ENCODE results near the gene ENHO.
"Not testable (repeated sequence)": the region's sequence is repeated elsewhere in the genome, so short reads cannot be mapped to it uniquely, and the experiment has no call there.

Gene ENHO

DNA sequence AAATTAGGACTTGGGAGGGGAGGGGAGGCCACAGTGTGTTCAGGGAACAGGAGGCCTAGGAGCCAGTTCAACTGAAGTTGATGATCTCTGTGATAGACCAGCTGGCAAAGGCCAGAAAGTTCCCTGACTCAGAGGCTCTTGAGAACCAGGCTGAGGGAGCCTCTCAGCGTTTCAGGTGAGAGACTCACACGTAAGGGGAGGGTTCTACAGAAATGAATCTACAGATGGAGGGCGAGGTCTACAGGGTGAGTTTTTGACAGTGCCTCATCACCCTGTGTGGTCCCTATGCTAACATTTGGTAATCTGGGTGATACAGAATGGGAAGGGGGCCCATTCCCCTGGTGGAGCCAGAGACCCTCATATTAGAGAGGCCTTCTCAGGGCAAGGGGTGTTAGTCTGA is 32.0 kb downstream of the ENHO start:
- Histone ChIP-seq H3K4me3 (no peak overlapping the region), H3K27ac (no peak overlapping the region)

DNA sequence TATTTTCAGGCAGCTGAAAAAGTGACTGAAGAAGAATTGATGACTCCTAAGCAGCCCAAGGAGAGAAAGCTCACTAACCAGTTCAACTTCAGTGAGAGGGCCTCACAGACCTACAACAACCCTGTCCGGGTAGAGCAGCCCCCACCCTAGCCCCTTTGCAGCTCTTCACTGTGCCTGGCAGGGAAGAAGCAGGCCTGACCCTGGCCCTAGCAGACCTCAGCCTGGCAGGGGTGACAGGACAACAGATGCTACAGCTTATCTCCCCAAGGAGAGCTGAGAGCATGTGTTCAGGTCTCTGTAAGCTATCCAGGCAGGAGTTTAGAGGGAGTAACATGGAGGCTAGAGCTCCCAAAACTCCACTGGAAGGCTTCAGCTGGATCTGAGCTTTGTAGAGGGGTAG is 32.4 kb downstream of the ENHO start:
- no peak overlapping the region for H3K4me3 ChIP-seq
- H3K27ac ChIP-seq: no peak overlapping the region

DNA sequence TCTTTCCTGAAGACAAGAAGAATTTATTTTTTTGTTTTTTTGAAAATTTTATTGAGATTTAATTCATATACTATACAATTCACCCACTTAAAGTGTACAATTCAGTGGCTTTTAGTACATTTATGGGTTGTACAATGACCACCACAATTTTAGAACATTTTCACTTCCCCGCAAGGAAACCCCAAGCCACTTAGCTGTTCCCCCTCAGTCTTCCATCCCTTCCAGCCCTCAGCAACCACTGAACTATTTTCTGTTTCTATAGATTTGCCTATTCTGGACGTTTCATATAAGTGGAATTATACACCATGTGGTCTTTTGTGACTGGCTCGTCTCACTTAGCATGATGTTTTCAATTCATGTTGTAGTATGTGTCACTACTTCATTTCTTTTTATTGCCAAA is 36.2 kb downstream of the ENHO start:
- no peak overlapping the region for H3K4me3 ChIP-seq
- H3K27ac ChIP-seq: no peak overlapping the region

DNA sequence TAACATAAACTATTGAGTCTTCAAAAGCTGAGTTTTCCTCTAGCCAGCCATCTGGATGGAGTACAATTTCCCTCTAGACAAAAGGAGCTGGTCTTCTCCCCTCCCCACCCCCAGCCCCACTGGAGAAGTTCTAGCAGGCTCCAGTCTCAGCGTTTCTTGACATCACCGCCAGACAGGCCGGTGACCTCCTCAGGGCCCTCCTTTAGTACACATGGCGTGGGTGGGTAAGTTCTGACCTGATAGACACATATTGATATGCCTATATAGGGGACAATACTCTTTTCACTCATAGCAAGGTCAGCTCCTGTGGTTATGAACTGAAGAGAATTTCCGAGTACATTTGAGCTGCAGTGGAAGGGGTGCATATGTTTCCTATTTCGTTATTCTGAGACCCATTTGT is 37.0 kb downstream of the ENHO start:
- Histone ChIP-seq H3K4me3 (no peak overlapping the region), H3K27ac (no peak overlapping the region)

DNA sequence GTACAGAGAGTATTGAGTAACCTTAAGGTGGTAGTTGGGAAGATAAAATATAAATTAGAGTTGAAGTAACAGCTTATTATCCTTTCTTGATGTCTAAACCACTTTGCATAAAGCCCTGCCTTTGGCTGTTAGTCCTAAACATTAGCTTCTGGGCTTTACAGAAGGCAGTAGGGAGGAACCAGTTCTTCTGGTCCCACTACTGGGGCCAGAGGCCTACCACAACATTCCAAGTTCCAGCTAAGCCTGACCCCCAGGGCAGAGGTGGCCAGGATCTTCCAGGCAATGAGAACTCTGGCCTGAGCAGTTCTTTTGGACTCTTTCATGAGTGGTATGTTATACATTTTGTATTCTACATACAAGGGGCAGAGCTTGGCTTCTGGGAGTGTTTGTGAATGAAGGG is 38.1 kb downstream of the ENHO start:
- no peak overlapping the region for H3K27ac ChIP-seq
- no peak overlapping the region for H3K4me3 ChIP-seq

DNA sequence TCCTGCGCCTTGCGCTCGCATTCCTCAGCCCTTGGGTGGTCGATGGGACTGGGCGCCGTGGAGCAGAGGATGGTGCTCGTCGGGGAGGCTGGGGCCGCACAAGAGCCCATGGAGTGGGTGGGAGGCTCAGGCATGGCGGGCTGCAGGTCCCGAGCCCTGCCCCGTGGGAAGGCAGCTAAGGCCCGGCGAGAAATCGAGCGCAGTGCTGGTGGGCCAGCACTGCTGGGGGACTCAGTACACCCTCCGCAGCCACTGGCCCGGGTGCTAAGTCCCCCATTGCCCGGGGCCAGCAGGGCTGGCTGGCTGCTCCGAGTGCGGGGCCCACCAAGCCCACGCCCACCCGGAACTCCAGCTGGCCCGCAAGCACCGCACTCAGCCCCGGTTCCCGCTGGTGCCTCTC is 40.0 kb downstream of the ENHO start:
- not testable (repeated sequence) for H3K27ac ChIP-seq

DNA sequence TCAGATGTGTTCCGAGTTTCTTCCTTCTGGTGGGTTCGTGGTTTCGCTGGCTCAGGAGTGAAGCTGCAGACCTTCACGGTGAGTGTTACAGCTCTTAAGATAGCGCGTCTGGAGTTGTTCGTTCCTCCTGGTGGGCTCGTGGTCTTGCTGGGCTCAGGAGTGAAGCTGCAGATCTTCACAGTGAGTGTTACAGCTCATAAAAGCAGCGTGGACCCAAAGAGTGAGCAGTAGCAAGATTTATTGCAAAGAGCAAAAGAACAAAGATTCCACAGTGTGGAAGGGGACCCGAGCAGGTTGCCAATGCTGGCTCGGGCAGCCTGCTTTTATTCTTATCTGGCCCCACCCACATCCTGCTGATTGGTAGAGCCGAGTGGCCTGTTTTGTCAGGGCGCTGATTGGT is 41.2 kb downstream of the ENHO start:
- not testable (repeated sequence) for H3K27ac ChIP-seq, H3K4me3 ChIP-seq

More for the DNA sequence above, 40.0 kb downstream of the ENHO start:
- H3K4me3 ChIP-seq: not testable (repeated sequence)

DNA sequence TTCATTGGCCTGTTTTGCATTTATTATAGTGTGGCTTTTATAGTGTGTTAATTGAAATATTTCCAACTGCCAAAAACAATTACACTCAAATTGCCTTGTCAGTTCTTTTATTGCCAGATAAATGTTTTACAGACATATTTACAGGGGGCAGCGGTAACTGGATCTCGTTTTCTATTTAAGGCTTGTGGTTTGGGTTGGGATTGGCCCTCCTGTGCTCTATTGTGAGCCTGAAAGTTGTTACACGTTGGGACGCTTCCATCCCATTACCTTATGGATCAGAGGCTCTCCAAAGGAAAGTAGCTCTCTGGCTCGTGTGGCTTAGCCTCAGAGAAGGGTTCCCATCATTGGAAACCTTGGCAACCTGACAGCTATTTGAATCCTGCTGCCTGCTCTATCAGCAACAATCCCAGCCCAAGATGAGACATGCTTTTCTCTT is 43.3 kb downstream of the ENHO start:
- no peak overlapping the region for H3K4me3 ChIP-seq
- H3K27ac ChIP-seq: no peak overlapping the region

DNA sequence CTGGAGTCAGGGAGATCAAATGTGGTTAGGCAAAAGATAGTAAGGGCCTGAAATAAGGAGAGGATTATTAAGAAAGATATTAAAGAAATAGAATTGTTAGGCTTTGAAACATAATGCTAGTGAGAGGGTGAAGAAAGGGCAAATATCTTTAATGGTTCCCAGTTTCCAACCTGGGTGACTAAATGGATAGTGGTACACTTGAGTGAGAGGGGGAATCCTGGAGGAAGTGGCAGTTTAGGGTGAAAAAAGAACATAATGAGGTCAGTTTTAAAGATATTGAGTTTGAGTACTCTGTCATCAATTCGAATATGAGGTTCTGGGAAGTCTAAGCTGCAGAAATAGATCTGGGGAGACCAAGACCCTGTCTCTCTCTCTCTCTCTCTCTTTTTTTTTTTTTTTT is 45.2 kb downstream of the ENHO start:
- no peak overlapping the region for H3K4me3 ChIP-seq
- H3K27ac ChIP-seq: no peak overlapping the region

DNA sequence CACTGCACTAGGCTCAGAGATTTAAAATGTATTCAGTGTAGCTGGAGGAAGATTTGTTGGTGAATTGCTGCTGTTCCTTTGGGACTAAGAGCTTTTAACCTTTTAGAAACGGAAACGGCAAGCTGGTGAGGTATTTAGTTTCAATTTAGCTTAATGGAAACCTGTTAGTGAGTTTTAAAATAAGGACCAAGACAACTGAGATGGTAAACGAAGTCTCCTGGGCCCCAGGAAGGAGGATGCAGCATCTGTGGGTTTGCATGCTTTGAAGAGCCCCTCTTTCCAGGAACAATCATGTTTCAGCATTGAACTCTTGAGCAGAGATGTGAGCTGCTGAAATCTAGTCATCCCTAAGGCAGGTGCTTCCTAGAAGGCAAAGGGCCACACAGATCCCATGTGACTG is 47.7 kb downstream of the ENHO start:
- no peak overlapping the region for H3K27ac ChIP-seq

More for the DNA sequence above, 47.7 kb downstream of the ENHO start:
- H3K4me3 ChIP-seq: no peak overlapping the region

Measured in skin epidermis (tissue), 12 donors.